PC-3 (cell line): ENCODE data around the gene ASCC3. TPM values are rescaled to one million over a fixed set of nuclear protein-coding genes. Genes with fewer than 3 reads are reported as not detected.

Experiments
- ATAC-seq: fragments of 200-7000 bp; cut with Tn5 transposase; 2 replicates; pipeline ENCODE4 v1.9.1; 2020; ENCODE audit warnings: mild to moderate bottlenecking, moderate library complexity
- BruUV-seq: library from RNA; stranded (reverse); fragments of 400-500 nt; replicated peaks from 2 replicates; lab custom pipeline; 2021; lab: Mats Ljungman, UMichigan
- CTCF ChIA-PET: fragments of 300-600 bp; sonication (Branson Sonifier 250); formaldehyde crosslinking; loops from one replicate; lab custom pipeline; 2022; ENCODE audit warnings: antibody characterized with exemption; lab: Charles Lee
- POLR2A ChIA-PET: fragments of 300-600 bp; sonication (Branson Sonifier 250); formaldehyde crosslinking; loops from one replicate; lab custom pipeline; 2022; ENCODE audit warnings: antibody characterized with exemption; ENCODE audit not compliant: unreplicated experiment; lab: Charles Lee
- DNase-seq: peaks from one replicate; pipeline ENCODE4 v3.0.0-alpha.2; 2015
- H2AFZ ChIP-seq: fragments of 300-600 bp; sonication (generic); 2 replicates; pipeline ENCODE4 v1.6.0; 2016; ENCODE audit warnings: antibody characterized with exemption, low read length
- H3F3A ChIP-seq: fragments of 300-600 bp; sonication (generic); one replicate; pipeline ENCODE4 v1.6.0; 2017; ENCODE audit warnings: antibody characterized with exemption, low read length, control low read depth, mild to moderate bottlenecking; ENCODE audit not compliant: unreplicated experiment
- H3K27ac ChIP-seq: fragments of 300-600 bp; sonication (generic); 2 replicates; pipeline ENCODE4 v1.5.1; 2016; ENCODE audit warnings: mild to moderate bottlenecking, low read length
- H3K27me3 ChIP-seq: fragments of 300-600 bp; sonication (generic); 2 replicates; pipeline ENCODE4 v1.6.1; 2016; ENCODE audit warnings: low read length, mixed read lengths
- H3K36me3 ChIP-seq: fragments of 300-600 bp; sonication (generic); 2 replicates; pipeline ENCODE4 v1.6.1; 2016; ENCODE audit warnings: low read depth, mixed run types, low read length, mixed read lengths
- H3K4me1 ChIP-seq: fragments of 300-600 bp; sonication (generic); 2 replicates; pipeline ENCODE4 v1.5.1; 2016; ENCODE audit warnings: low read length; ENCODE audit not compliant: insufficient read depth
- H3K4me2 ChIP-seq: fragments of 300-600 bp; sonication (generic); 2 replicates; pipeline ENCODE4 v1.6.0; 2016; ENCODE audit warnings: low read length
- H3K4me3 ChIP-seq: fragments of 300-600 bp; sonication (generic); 2 replicates; pipeline ENCODE4 v1.5.1; 2016; ENCODE audit warnings: mild to moderate bottlenecking, low read length, mixed read lengths
- H3K79me2 ChIP-seq: fragments of 300-600 bp; sonication (generic); 2 replicates; pipeline ENCODE4 v1.6.1; 2017; ENCODE audit warnings: low read length, mixed read lengths
- H3K9ac ChIP-seq: fragments of 300-600 bp; sonication (generic); 2 replicates; pipeline ENCODE4 v1.6.0; 2016; ENCODE audit warnings: mild to moderate bottlenecking, low read length
- H3K9me2 ChIP-seq: fragments of 300-600 bp; sonication (generic); replicated peaks from 2 replicates; pipeline ENCODE4 v1.6.1; 2016; ENCODE audit warnings: mixed run types, low read length, mixed read lengths
- H3K9me3 ChIP-seq: fragments of 300-600 bp; sonication (generic); 2 replicates; pipeline ENCODE4 v1.6.1; 2016; ENCODE audit warnings: low read length, mixed read lengths
- H4K20me1 ChIP-seq: fragments of 300-600 bp; sonication (generic); 2 replicates; pipeline ENCODE4 v1.6.1; 2016; ENCODE audit warnings: low read length, mixed read lengths
- EZH2 ChIP-seq: fragments of 300-600 bp; sonication (generic); IDR thresholded peaks from one replicate; pipeline ENCODE4 v1.6.1; 2017; ENCODE audit warnings: antibody characterized with exemption, mild to moderate bottlenecking, low read length; ENCODE audit not compliant: unreplicated experiment
- EZH2phosphoT487 ChIP-seq: fragments of 300-600 bp; sonication (generic); IDR thresholded peaks from 2 replicates; pipeline ENCODE4 v1.6.1; 2018; ENCODE audit warnings: mild to moderate bottlenecking, antibody characterized with exemption, low read length, borderline replicate concordance
- intact Hi-C: fragments of 100-400 bp; cut with micrococcal nuclease; formaldehyde crosslinking; loops from 2 replicates; pipeline ENCODE4 v1.9.0; 2023
- total RNA-seq: library from RNA; depleted of rRNA; stranded (reverse); fragments of >200 nt; gene quantifications from 2 replicates; pipeline ENCODE4 v1.2.3, GENCODE V29; 2014
- TF ChIP-seq, protein P1 (sequence below): fragments of 300-600 bp; sonication (generic); conservative IDR thresholded peaks from 2 replicates; pipeline ENCODE4 v1.5.1; 2017; ENCODE audit warnings: antibody characterized with exemption, low read depth, mild to moderate bottlenecking, low read length

ASCC3 gene
- total RNA-seq, 1 experiment from 2014 or later, result 27.7 TPM

DNA sequence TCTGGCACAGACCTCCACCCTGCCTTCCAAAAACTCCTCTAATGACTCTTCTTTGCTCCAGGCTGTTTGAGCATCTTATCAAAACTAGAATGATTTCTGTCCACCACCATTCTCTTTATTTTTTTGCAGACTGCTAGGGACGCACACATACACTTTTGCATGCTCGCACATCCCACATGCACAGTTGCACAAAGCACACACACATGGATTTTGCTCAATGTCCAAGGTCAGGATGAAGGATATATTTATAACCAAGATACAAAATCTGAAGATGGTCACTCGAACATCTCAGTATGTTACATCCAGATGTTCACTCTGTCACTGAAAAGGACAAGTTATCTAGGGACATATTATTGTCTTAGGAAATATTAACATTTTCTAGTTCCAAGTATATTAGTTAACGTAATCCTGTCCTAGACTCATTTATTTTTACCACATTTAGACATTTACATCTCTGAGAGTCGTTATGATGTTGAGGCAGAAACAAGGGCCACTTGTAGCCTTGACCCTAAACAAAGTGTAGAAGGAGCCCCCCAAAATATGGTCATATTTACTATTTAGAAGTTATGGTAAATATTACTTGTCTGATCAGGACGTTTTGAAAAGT, 413.0 kb downstream of the ASCC3 start:
- intact Hi-C loops, result no loop called here
- no peak overlapping the region for H2AFZ ChIP-seq
- H3K9ac ChIP-seq, result no peak overlapping the region
- no peaks in the 10 kb centered on the region for H3K79me2 ChIP-seq
- H3K4me2 ChIP-seq, result no peak overlapping the region
- no peak overlapping the region for H3K27ac ChIP-seq
- no peaks in the 10 kb centered on the region for H4K20me1 ChIP-seq
- DNase-seq (no peak), ATAC-seq (no peak)
- no peaks in the 10 kb centered on the region for H3K27me3 ChIP-seq
- TF ChIP-seq EZH2 (no peak), EZH2phosphoT487 (no peak)
- TF ChIP-seq, protein P1, sequence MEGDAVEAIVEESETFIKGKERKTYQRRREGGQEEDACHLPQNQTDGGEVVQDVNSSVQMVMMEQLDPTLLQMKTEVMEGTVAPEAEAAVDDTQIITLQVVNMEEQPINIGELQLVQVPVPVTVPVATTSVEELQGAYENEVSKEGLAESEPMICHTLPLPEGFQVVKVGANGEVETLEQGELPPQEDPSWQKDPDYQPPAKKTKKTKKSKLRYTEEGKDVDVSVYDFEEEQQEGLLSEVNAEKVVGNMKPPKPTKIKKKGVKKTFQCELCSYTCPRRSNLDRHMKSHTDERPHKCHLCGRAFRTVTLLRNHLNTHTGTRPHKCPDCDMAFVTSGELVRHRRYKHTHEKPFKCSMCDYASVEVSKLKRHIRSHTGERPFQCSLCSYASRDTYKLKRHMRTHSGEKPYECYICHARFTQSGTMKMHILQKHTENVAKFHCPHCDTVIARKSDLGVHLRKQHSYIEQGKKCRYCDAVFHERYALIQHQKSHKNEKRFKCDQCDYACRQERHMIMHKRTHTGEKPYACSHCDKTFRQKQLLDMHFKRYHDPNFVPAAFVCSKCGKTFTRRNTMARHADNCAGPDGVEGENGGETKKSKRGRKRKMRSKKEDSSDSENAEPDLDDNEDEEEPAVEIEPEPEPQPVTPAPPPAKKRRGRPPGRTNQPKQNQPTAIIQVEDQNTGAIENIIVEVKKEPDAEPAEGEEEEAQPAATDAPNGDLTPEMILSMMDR, result no peak
- peaks cover 9% of the 10 kb centered on the region for H3K4me1 ChIP-seq
- no peaks in the 10 kb centered on the region for H3K9me2 ChIP-seq
- BruUV-seq, result no TSS peak
- CTCF ChIA-PET, result no interaction called here
- no peaks in the 10 kb centered on the region for H3F3A ChIP-seq
- H3K36me3 ChIP-seq, result no peaks in the 10 kb centered on the region
- no peak overlapping the region for H3K4me3 ChIP-seq
- no peaks in the 10 kb centered on the region for H3K9me3 ChIP-seq
- POLR2A ChIA-PET, result no interaction called here

DNA sequence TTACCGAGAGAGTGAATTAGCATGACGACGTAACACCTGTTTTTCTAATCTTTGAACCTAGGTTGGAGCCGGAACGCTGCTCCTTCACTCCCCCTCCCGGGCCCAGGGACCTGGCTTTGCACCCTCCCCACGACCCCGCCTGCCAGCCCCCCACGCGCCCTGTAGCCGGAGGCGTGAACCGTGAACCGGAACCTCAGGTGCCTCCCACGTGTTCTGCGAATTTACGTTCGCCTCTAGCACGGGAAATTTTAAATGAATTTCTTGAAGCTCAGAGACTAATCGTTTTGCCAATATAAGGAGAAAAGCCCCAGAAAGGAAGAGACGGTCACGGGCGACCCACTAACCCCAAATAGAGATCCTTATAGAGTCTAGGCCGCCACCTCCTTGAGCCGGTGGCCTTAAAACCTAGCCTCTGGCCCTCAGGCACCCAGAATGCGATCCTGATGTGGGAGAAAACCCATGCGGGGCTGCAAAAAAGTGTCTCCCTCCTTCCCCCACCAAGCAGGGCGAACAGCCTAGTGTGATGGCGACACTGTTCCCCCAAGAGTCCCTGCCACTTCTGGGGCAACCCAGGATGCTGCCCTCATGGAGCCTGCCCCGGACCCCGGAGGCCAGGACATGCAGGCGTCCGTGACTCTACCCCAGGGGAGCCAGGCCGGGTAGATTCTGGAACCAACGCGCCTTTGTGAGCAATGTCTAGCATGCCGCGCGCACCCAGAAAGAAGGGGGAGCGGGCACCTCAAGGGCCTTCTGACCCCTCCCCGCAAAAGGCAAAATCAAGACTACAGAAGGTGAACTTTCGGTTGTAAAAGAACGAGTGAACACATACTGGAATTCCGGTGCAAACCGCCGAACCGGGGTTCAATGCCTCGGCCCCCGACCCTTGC, 413.8 kb downstream of the ASCC3 start:
- H3K27ac ChIP-seq, result no peak overlapping the region

More for the DNA sequence above, 413.8 kb downstream of the ASCC3 start:
- Histone ChIP-seq H3K4me3 (no peak overlapping the region), H3K9me3 (no peaks in the 10 kb centered on the region), H3K27me3 (no peaks in the 10 kb centered on the region), H3K9me2 (no peaks in the 10 kb centered on the region), H3K79me2 (no peaks in the 10 kb centered on the region), H3K4me1 (peaks cover 3% of the 10 kb centered on the region; the same call in 1 of the 2 replicates), H3K36me3 (no peaks in the 10 kb centered on the region), H2AFZ (no peak overlapping the region), H4K20me1 (no peaks in the 10 kb centered on the region), H3F3A (no peaks in the 10 kb centered on the region), H3K4me2 (no peak overlapping the region), H3K9ac (no peak overlapping the region)
- CTCF ChIA-PET, result no interaction called here
- intact Hi-C loops, result no loop called here
- POLR2A ChIA-PET, result no interaction called here
- DNase-seq (no peak), ATAC-seq (no peak)
- no peak for TF ChIP-seq EZH2
- no peak for TF ChIP-seq EZH2phosphoT487
- TF ChIP-seq, protein P1, result no peak
- BruUV-seq, result no TSS peak
